Psoas muscle (tissue), 8 donors: ENCODE measurements around the gene TMA7. TPM values are rescaled to one million over a fixed set of nuclear protein-coding genes. Genes with fewer than 3 reads are reported as not detected.

Experiments used
- ATAC-seq, 4 donors: fragments of 200-7000 bp; cut with Tn5 transposase; one replicate each; pipeline ENCODE4 v1.9.1; 2020; ENCODE audit warnings: moderate library complexity in 3 of 4, mild to moderate bottlenecking in 2 of 4
- DNase-seq, 2 donors: peaks; one replicate each; pipeline ENCODE4 v3.0.0-alpha.2; 2020
- H3K27ac ChIP-seq: fragments of 200-600 bp; one replicate; pipeline ENCODE4 v1.8.0; 2022
- H3K27me3 ChIP-seq, 3 donors: fragments of 200-600 bp in 1 of 3; one replicate each; pipeline versions ENCODE4 v1.6.1 to v1.8.0; 2013 to 2022; ENCODE audit warnings: low read length in 2 of 3, mild to moderate bottlenecking in 2 of 3, moderate library complexity in 1 of 3; ENCODE audit not compliant: insufficient read depth in 3 of 3
- H3K36me3 ChIP-seq, 2 donors: fragments of 200-600 bp in 1 of 2; one replicate each; pipeline versions ENCODE4 v1.6.1 to v1.8.0; 2013 to 2022; ENCODE audit warnings: low read depth in 1 of 2, mild to moderate bottlenecking in 1 of 2, moderate library complexity in 1 of 2; ENCODE audit not compliant: insufficient read depth in 1 of 2
- H3K4me1 ChIP-seq: fragments of 200-600 bp; one replicate; pipeline ENCODE4 v1.8.0; 2022
- H3K4me3 ChIP-seq: fragments of 200-600 bp; one replicate; pipeline ENCODE4 v1.8.0; 2022; ENCODE audit warnings: mild to moderate bottlenecking
- H3K9me3 ChIP-seq: fragments of 200-600 bp; one replicate; pipeline ENCODE4 v1.8.0; 2022
- WGBS, 3 donors: extraction: QIAGEN DNeasy Blood & Tissue Kit; methylation state at CpG; one replicate each; pipeline versions ENCODE4 v1.1.6 to v1.1.7; 2013; 5-methylcytosine and 5-hydroxymethylcytosine counted together
- intact Hi-C, 2 donors: fragments of 100-400 bp; cut with DNase I; formaldehyde crosslinking; loops; one replicate each; pipeline versions ENCODE4 v1.11.0 to v1.14.2; 2022
- polyA plus RNA-seq, 3 donors: library from polyadenylated mRNA; stranded (reverse); fragments of 200-250 nt; gene quantifications; one replicate each; pipeline ENCODE4 v1.2.3, GENCODE V29; 2013
- total RNA-seq, 4 donors: library from RNA; stranded (reverse); fragmentation: NEBNext Ultra II Directional in 2 of 4; extraction: Animal tissue kit (Norgen Biotek cat#: 25700) in 2 of 4; gene quantifications; one replicate each; pipeline versions ENCODE4 v1.2.1 to v1.2.4, GENCODE V29; 2021 to 2023
- TF ChIP-seq, protein P1 (sequence below): fragments of 200-600 bp; IDR thresholded peaks from one replicate; pipeline ENCODE4 v1.8.0; 2022; ENCODE audit warnings: antibody characterized with exemption
- donor health status: healthy with polysubstance abuse.
- donor health status: DM: no; HTN: no; CAD: no; lungs with moderate emphysema.
- donor health status: Bipolar disorder and iron deficiency.
- donor health status: healthy.
- donor health status: DM: yes; HTN: yes; CAD: no.
- donor health status: DM: no; HTN: no; CAD: no.
- donor health status: DM: no; HTN: no; CAD: no.
- donor health status: DM: yes; HTN: yes; CAD: no.

TMA7 gene
- total and polyA plus RNA-seq, 7 donors = 156 to 342 (median 218) TPM

DNA sequence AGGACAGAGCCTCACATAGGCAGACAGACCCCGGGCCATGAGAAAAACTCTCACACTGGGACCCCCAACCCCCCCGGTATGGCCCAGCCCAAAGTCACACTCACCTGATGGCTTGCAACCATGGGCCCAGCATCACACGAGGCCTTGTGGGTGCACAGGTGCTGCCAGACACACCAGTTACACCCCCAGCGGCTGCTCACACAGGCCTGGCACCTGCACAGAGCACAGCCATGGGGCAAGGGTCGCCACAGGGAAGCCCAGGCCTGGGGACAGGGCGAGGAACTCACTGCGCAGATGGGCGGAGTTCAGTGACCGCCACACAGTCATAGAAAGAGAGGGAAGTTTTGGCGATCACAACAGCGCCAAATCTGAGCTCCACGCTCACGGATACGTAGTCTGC is 19.5 kb upstream of the TMA7 start:
- 88 to 90% (median 89%) methylated on average over 13 to 14 of the region's 14 CpGs for WGBS, 3 donors
- ATAC-seq (no peak), DNase-seq (peak in 1 of 2 donors; percentile 38)
- TF ChIP-seq, protein P1, sequence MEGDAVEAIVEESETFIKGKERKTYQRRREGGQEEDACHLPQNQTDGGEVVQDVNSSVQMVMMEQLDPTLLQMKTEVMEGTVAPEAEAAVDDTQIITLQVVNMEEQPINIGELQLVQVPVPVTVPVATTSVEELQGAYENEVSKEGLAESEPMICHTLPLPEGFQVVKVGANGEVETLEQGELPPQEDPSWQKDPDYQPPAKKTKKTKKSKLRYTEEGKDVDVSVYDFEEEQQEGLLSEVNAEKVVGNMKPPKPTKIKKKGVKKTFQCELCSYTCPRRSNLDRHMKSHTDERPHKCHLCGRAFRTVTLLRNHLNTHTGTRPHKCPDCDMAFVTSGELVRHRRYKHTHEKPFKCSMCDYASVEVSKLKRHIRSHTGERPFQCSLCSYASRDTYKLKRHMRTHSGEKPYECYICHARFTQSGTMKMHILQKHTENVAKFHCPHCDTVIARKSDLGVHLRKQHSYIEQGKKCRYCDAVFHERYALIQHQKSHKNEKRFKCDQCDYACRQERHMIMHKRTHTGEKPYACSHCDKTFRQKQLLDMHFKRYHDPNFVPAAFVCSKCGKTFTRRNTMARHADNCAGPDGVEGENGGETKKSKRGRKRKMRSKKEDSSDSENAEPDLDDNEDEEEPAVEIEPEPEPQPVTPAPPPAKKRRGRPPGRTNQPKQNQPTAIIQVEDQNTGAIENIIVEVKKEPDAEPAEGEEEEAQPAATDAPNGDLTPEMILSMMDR = no peak
- intact Hi-C loops = no loop called here
- Histone ChIP-seq H3K36me3 (no peaks in the 10 kb centered on the region), H3K27me3 (peaks cover 0 to 30% (median 1%) of the 10 kb centered on the region in 3 donors), H3K9me3 (no peaks in the 10 kb centered on the region), H3K27ac (no peak overlapping the region), H3K4me3 (no peak overlapping the region), H3K4me1 (no peaks in the 10 kb centered on the region)

GRCh38 chr3:48422272-48422671 is 17.8 kb upstream of the TMA7 start:
- Histone ChIP-seq H3K27ac (no peak overlapping the region), H3K9me3 (no peaks in the 10 kb centered on the region), H3K4me1 (no peaks in the 10 kb centered on the region), H3K27me3 (peaks cover 0 to 30% (median 1%) of the 10 kb centered on the region in 3 donors), H3K36me3 (no peaks in the 10 kb centered on the region), H3K4me3 (no peak overlapping the region)
- TF ChIP-seq, protein P1 = no peak
- intact Hi-C loops = no loop called here
- ATAC-seq (no peak), DNase-seq (no peak)
- WGBS, 3 donors = 64 to 82% (median 70%) methylated on average over 3 of the region's 3 CpGs

DNA sequence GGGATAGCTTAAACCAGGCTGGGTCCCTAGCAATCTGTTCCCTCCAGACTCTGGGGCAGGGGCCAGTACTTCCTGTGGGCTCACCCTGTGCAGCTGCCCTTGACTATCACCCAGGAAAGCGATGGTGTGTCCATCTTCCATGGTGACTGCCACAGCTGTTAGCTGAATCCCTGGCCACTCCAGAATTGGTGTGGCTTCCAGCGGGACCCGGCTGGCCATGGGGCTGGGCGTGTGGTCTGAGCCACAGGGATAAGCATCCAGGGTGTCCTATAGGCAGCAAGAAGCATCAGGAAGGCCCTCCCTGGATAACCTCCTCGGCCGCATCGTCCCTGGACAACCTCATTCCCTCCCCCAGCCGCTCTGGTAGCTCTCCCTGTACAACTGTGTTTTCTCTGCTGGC is 17.4 kb upstream of the TMA7 start:
- no peaks in the 10 kb centered on the region for H3K9me3 ChIP-seq
- no peak overlapping the region for H3K4me3 ChIP-seq
- WGBS, 3 donors = 53 to 60% (median 57%) methylated on average over 8 of the region's 8 CpGs
- no peak for ATAC-seq
- H3K27me3 ChIP-seq = peaks cover 0 to 30% (median 1%) of the 10 kb centered on the region in 3 donors
- no peaks in the 10 kb centered on the region for H3K36me3 ChIP-seq
- no peak overlapping the region for H3K27ac ChIP-seq
- H3K4me1 ChIP-seq = no peaks in the 10 kb centered on the region
- DNase-seq = no peak
- intact Hi-C loops = no loop called here
- TF ChIP-seq, protein P1 = no peak

GRCh38 chr3:48423241-48423882 is 16.7 kb upstream of the TMA7 start:
- intact Hi-C loops = no loop called here
- DNase-seq (no peak), ATAC-seq (peak in 2 of 4 donors; percentile 19 to 34)
- Histone ChIP-seq H3K27ac (no peak overlapping the region), H3K4me1 (no peaks in the 10 kb centered on the region), H3K36me3 (no peaks in the 10 kb centered on the region), H3K4me3 (no peak overlapping the region), H3K9me3 (no peaks in the 10 kb centered on the region), H3K27me3 (peaks cover 0 to 32% (median 1%) of the 10 kb centered on the region in 3 donors)
- TF ChIP-seq, protein P1 = no peak
- 41 to 76% (median 45%) methylated on average over 25 of the region's 25 CpGs for WGBS, 3 donors
